GM18861 (cell line): ENCODE measurements around the gene DHX16.
A peak's percentile ranks its signal among the peaks of the same experiment; 100 is the strongest.
"Not testable (repeated sequence)": the region's sequence is repeated elsewhere in the genome, so short reads cannot be mapped to it uniquely, and the experiment has no call there.

ENCODE experiments used
- ATAC-seq: cut with Tn5 transposase; IDR thresholded peaks from one replicate; pipeline ENCODE4 v1.9.1; 2021; ENCODE audit not compliant: unreplicated experiment

Gene DHX16

GRCh38 chr6:30672445-30673253 lies at the start of gene DHX16:
Gene DHX16 (minus strand): TSS chr6:30673006. CDS start chr6:30672841, 165 bp downstream.
- peak; percentile 78 for ATAC-seq

- not testable (repeated sequence) for ATAC-seq
Observed at GRCh38 chr6:30722025-30722279, 49.1 kb upstream of the DHX16 start.

- ATAC-seq, result peak; percentile 23
Observed at GRCh38 chr6:30721198-30722024, 48.6 kb upstream of the DHX16 start.

- no peak for ATAC-seq
Observed at GRCh38 chr6:30720738-30721197, 48.0 kb upstream of the DHX16 start.

- ATAC-seq, result peak; percentile 42
Observed at GRCh38 chr6:30719791-30720737, 47.3 kb upstream of the DHX16 start, which contains the start of gene TUBB. Gene TUBB (plus strand): TSS chr6:30720352. CDS start chr6:30720507, 155 bp downstream.

- no peak for ATAC-seq
Observed at GRCh38 chr6:30719356-30719755, 46.5 kb upstream of the DHX16 start.

- not testable (repeated sequence) for ATAC-seq
Observed at GRCh38 chr6:30717845-30718720, 45.3 kb upstream of the DHX16 start.

- peak; percentile 54 for ATAC-seq
Observed at GRCh38 chr6:30717129-30717844, 44.5 kb upstream of the DHX16 start, which contains the start of gene MDC1. Gene MDC1 (minus strand): TSS chr6:30717281. CDS start chr6:30715175, 2,106 bp downstream.

- no peak for ATAC-seq
Observed at GRCh38 chr6:30716879-30717128, 44.0 kb upstream of the DHX16 start.

- no peak for ATAC-seq
Observed at GRCh38 chr6:30714263-30714662, 41.5 kb upstream of the DHX16 start.

- no peak for ATAC-seq
Observed at GRCh38 chr6:30712441-30712945, 39.7 kb upstream of the DHX16 start.

- ATAC-seq, result no peak
Observed at GRCh38 chr6:30711758-30712380, 39.1 kb upstream of the DHX16 start.

- ATAC-seq, result no peak
Observed at GRCh38 chr6:30709101-30709868, 36.5 kb upstream of the DHX16 start.

GRCh38 chr6:30707281-30707850 lies 34.6 kb upstream of the DHX16 start:
- ATAC-seq, result no peak

GRCh38 chr6:30705620-30706019 lies 32.8 kb upstream of the DHX16 start:
- ATAC-seq, result no peak

- ATAC-seq, result no peak
Observed at GRCh38 chr6:30703821-30704220, 31.0 kb upstream of the DHX16 start.

- no peak for ATAC-seq
Observed at GRCh38 chr6:30703011-30703410, 30.2 kb upstream of the DHX16 start.

- ATAC-seq, result no peak
Observed at GRCh38 chr6:30700340-30700739, 27.5 kb upstream of the DHX16 start.
